ENCODE data around the gene THAP3.
"Not testable (repeated sequence)": the region's sequence is repeated elsewhere in the genome, so short reads cannot be mapped to it uniquely, and the experiment has no call there.

GRCh38 chr1:6640867-6641266 is 16.2 kb downstream of the THAP3 start:
- not testable (repeated sequence) for TF ChIP-seq CTCF, EZH2phosphoT487, EZH2 (IDR thresholded peaks at IDR 0.05)
